ENCODE measurements around the gene CHKB. TPM values are rescaled to one million over a fixed set of nuclear protein-coding genes. Genes with fewer than 3 reads are reported as not detected.

The CHKB gene
- total RNA-seq, 5 donors from 2014 or later (not counting 1 experiment from before 2014, with no cell fraction given): 151 to 209 (median 203) TPM

- peak overlapping the region; percentile 52 to 69 (median 62) for H3K4me3 Mint-ChIP-seq
- ATAC-seq (replicated peaks in 1 of 4) (peak; percentile 70 to 79 (median 76)), DNase-seq (peak in 31 of 35 experiments; percentile 42 to 73 (median 57))
- Histone ChIP-seq H3K9me3 (no peaks in the 10 kb centered on the region), H3K27ac (ENCODE audit: low read length) (peak overlapping the region; percentile 80), H3K4me1 (ENCODE audit: control insufficient read depth in 1 of 2, extremely low read depth in 1 of 2, insufficient read depth in 2 of 2, low read length in 2 of 2) (peaks cover 6 to 63% of the 10 kb centered on the region in 2 experiments), H3K4me3 (ENCODE audit: control insufficient read depth in 1 of 2, extremely low read depth in 1 of 2, low read length in 1 of 2) (peak overlapping the region; percentile 35 to 60), H3K27me3 (replicated peaks in 1 of 2; ENCODE audit: control insufficient read depth in 2 of 2, extremely low read depth in 1 of 2, insufficient read depth in 2 of 2, low read length in 1 of 2) (no peaks in the 10 kb centered on the region), H3K36me3 (ENCODE audit: control insufficient read depth in 2 of 2, extremely low read depth in 1 of 2, insufficient read depth in 1 of 2, low read length in 1 of 2) (no peaks in the 10 kb centered on the region)
- H3K27me3 Mint-ChIP-seq: no peaks in the 10 kb centered on the region
- peak overlapping the region; percentile 79 to 90 for H3K27ac Mint-ChIP-seq
- CTCF ChIA-PET: interaction anchor here in 1 of 2 donors (0.6 to 2.2 kb wide), 7 partner anchors 8 to 333 kb away, joined by 3 to 9 read pairs (median 7); partner anchors contain the start of genes ADM2 and SCO2
- no peaks in the 10 kb centered on the region for H3K9me3 Mint-ChIP-seq
- WGBS (ENCODE audit: insufficient coverage): 7% methylated on average over 40 of the region's 56 CpGs
- H3K4me1 Mint-ChIP-seq: peaks cover 38 to 48% (median 44%) of the 10 kb centered on the region in 3 donors
- POLR2A ChIA-PET: interaction anchor here (0.6 to 1.2 kb wide), 3 partner anchors 9 to 14 kb away, joined by 3 to 12 read pairs (median 4); partner anchors contain the start of gene SYCE3 (in 1 of the 2)
- H3K36me3 Mint-ChIP-seq: peaks cover 3% of the 10 kb centered on the region
These were observed 34.4 kb downstream of the CHKB start for GRCh38 chr22:50548040-50548920.

- H3K36me3 Mint-ChIP-seq: peaks cover 3% of the 10 kb centered on the region
- ChIA-PET POLR2A (interaction anchor here in 1 of 2 donors (1.0 kb wide), 1 partner anchor 8 kb away, joined by 3 read pairs; no protein-coding TSS in a partner anchor), CTCF (interaction anchor here in 1 of 2 donors (0.6 to 2.2 kb wide), 4 partner anchors 7 to 332 kb away, joined by 4 to 7 read pairs (median 6); no protein-coding TSS in a partner anchor)
- 82% methylated on average over 34 of the region's 35 CpGs for WGBS (ENCODE audit: insufficient coverage)
- peaks cover 38 to 51% (median 47%) of the 10 kb centered on the region in 3 donors for H3K4me1 Mint-ChIP-seq
- Histone ChIP-seq H3K4me3 (ENCODE audit: control insufficient read depth in 1 of 2, extremely low read depth in 1 of 2, low read length in 1 of 2) (no peak overlapping the region), H3K27me3 (replicated peaks in 1 of 2; ENCODE audit: control insufficient read depth in 2 of 2, extremely low read depth in 1 of 2, insufficient read depth in 2 of 2, low read length in 1 of 2) (no peaks in the 10 kb centered on the region), H3K9me3 (no peaks in the 10 kb centered on the region), H3K4me1 (ENCODE audit: control insufficient read depth in 1 of 2, extremely low read depth in 1 of 2, insufficient read depth in 2 of 2, low read length in 2 of 2) (peaks cover 6 to 63% of the 10 kb centered on the region in 2 experiments), H3K36me3 (ENCODE audit: control insufficient read depth in 2 of 2, extremely low read depth in 1 of 2, insufficient read depth in 1 of 2, low read length in 1 of 2) (no peaks in the 10 kb centered on the region), H3K27ac (ENCODE audit: low read length) (no peak overlapping the region)
- peak overlapping the region; percentile 52 to 75 for H3K27ac Mint-ChIP-seq
- ATAC-seq (replicated peaks in 1 of 4) (no peak), DNase-seq (no peak)
- no peaks in the 10 kb centered on the region for H3K27me3 Mint-ChIP-seq
- peak overlapping the region in 1 of 3 donors; percentile 34 for H3K4me3 Mint-ChIP-seq
- H3K9me3 Mint-ChIP-seq: no peaks in the 10 kb centered on the region
These were observed 35.2 kb downstream of the CHKB start for GRCh38 chr22:50547263-50547985.

GRCh38 chr22:50546326-50547262 is 36.1 kb downstream of the CHKB start:
- peak overlapping the region in 2 of 3 donors; percentile 28 to 64 for H3K4me3 Mint-ChIP-seq
- WGBS (ENCODE audit: insufficient coverage): 90% methylated on average over 75 of the region's 78 CpGs
- Histone ChIP-seq H3K9me3 (no peaks in the 10 kb centered on the region), H3K36me3 (ENCODE audit: control insufficient read depth in 2 of 2, extremely low read depth in 1 of 2, insufficient read depth in 1 of 2, low read length in 1 of 2) (no peaks in the 10 kb centered on the region), H3K27ac (ENCODE audit: low read length) (no peak overlapping the region), H3K27me3 (replicated peaks in 1 of 2; ENCODE audit: control insufficient read depth in 2 of 2, extremely low read depth in 1 of 2, insufficient read depth in 2 of 2, low read length in 1 of 2) (no peaks in the 10 kb centered on the region), H3K4me1 (ENCODE audit: control insufficient read depth in 1 of 2, extremely low read depth in 1 of 2, insufficient read depth in 2 of 2, low read length in 2 of 2) (peaks cover 6 to 63% of the 10 kb centered on the region in 2 experiments), H3K4me3 (ENCODE audit: control insufficient read depth in 1 of 2, extremely low read depth in 1 of 2, low read length in 1 of 2) (no peak overlapping the region)
- no peaks in the 10 kb centered on the region for H3K9me3 Mint-ChIP-seq
- DNase-seq (no peak), ATAC-seq (replicated peaks in 1 of 4) (no peak)
- peak overlapping the region; percentile 70 to 84 for H3K27ac Mint-ChIP-seq
- H3K4me1 Mint-ChIP-seq: peaks cover 38 to 59% (median 53%) of the 10 kb centered on the region in 3 donors
- CTCF ChIA-PET: interaction anchor here in 1 of 2 donors (2.2 kb wide), 1 partner anchor 17 kb away, joined by 7 read pairs; no protein-coding TSS in a partner anchor
- peaks cover 3% of the 10 kb centered on the region for H3K36me3 Mint-ChIP-seq
- POLR2A ChIA-PET: interaction anchor here in 1 of 2 donors (1.0 kb wide), 1 partner anchor 7 kb away, joined by 3 read pairs; no protein-coding TSS in a partner anchor
- no peaks in the 10 kb centered on the region for H3K27me3 Mint-ChIP-seq

- 82% methylated on average over 5 of the region's 10 CpGs for WGBS (ENCODE audit: insufficient coverage)
- POLR2A ChIA-PET: interaction anchor here in 1 of 2 donors (0.5 kb wide), 1 partner anchor 38 kb away, joined by 4 read pairs; the partner anchor contains the start of gene NCAPH2
- peak within 1 kb of the TSS; percentile 70 to 84 for H3K27ac Mint-ChIP-seq
- Histone ChIP-seq H3K36me3 (ENCODE audit: control insufficient read depth in 2 of 2, extremely low read depth in 1 of 2, insufficient read depth in 1 of 2, low read length in 1 of 2) (no peaks in the 10 kb centered on the region), H3K27ac (ENCODE audit: low read length) (peak within 1 kb of the TSS; percentile 71), H3K4me3 (ENCODE audit: control insufficient read depth in 1 of 2, extremely low read depth in 1 of 2, low read length in 1 of 2) (peak within 1 kb of the TSS in 1 of 2 donors; percentile 33), H3K27me3 (replicated peaks in 1 of 2; ENCODE audit: control insufficient read depth in 2 of 2, extremely low read depth in 1 of 2, insufficient read depth in 2 of 2, low read length in 1 of 2) (no peaks in the 10 kb centered on the region), H3K4me1 (ENCODE audit: control insufficient read depth in 1 of 2, extremely low read depth in 1 of 2, insufficient read depth in 2 of 2, low read length in 2 of 2) (peaks cover 6 to 57% of the 10 kb centered on the region in 2 experiments), H3K9me3 (no peaks in the 10 kb centered on the region)
- no peaks in the 10 kb centered on the region for H3K27me3 Mint-ChIP-seq
- no peak for ATAC-seq (replicated peaks in 1 of 4)
- peak within 1 kb of the TSS; percentile 56 to 64 (median 59) for H3K4me3 Mint-ChIP-seq
- H3K36me3 Mint-ChIP-seq: no peaks in the 10 kb centered on the region
- H3K9me3 Mint-ChIP-seq: no peaks in the 10 kb centered on the region
- CTCF ChIA-PET: interaction anchor here in 1 of 2 donors (0.9 to 2.0 kb wide), 3 partner anchors 20 to 75 kb away, joined by 3 to 15 read pairs (median 6); partner anchors contain the start of genes CHKB and SCO2
- DNase-seq: peak in 1 of 35 experiments; percentile 18
- peaks cover 39 to 61% (median 59%) of the 10 kb centered on the region in 3 donors for H3K4me1 Mint-ChIP-seq
These were observed 36.9 kb downstream of the CHKB start, which contains the start of gene KLHDC7B for GRCh38 chr22:50545522-50546325. TSS of gene KLHDC7B (plus strand) at chr22:50545899. CDS start at chr22:50546244, 345 bp downstream.

GRCh38 chr22:50544746-50545253 is 37.8 kb downstream of the CHKB start:
- Histone ChIP-seq H3K27me3 (replicated peaks in 1 of 2; ENCODE audit: control insufficient read depth in 2 of 2, extremely low read depth in 1 of 2, insufficient read depth in 2 of 2, low read length in 1 of 2) (no peaks in the 10 kb centered on the region), H3K27ac (ENCODE audit: low read length) (peak overlapping the region; percentile 71), H3K4me3 (ENCODE audit: control insufficient read depth in 1 of 2, extremely low read depth in 1 of 2, low read length in 1 of 2) (peak overlapping the region; percentile 33 to 41), H3K36me3 (ENCODE audit: control insufficient read depth in 2 of 2, extremely low read depth in 1 of 2, insufficient read depth in 1 of 2, low read length in 1 of 2) (no peaks in the 10 kb centered on the region), H3K4me1 (ENCODE audit: control insufficient read depth in 1 of 2, extremely low read depth in 1 of 2, insufficient read depth in 2 of 2, low read length in 2 of 2) (peaks cover 6 to 55% of the 10 kb centered on the region in 2 experiments), H3K9me3 (no peaks in the 10 kb centered on the region)
- Mint-ChIP-seq H3K27ac (peak overlapping the region; percentile 70 to 84), H3K4me3 (peak overlapping the region; percentile 56 to 64 (median 59)), H3K4me1 (peaks cover 36 to 59% (median 57%) of the 10 kb centered on the region in 3 donors), H3K36me3 (no peaks in the 10 kb centered on the region), H3K9me3 (no peaks in the 10 kb centered on the region), H3K27me3 (no peaks in the 10 kb centered on the region)
- CTCF ChIA-PET: interaction anchor here in 1 of 2 donors (0.9 to 2.0 kb wide), 3 partner anchors 19 to 76 kb away, joined by 3 to 15 read pairs (median 6); partner anchors contain the start of genes CHKB and SCO2
- ATAC-seq (replicated peaks in 1 of 4) (peak in 1 of 4 experiments; percentile 18), DNase-seq (peak in 2 of 35 experiments; percentile 32 to 52)
- WGBS (ENCODE audit: insufficient coverage): no CpG with 5 or more reads among the region's 5 CpGs
- POLR2A ChIA-PET: no interaction called here

All from T-cell (primary cell).